Islet precursor cell (in vitro differentiated cells): ENCODE data around the gene LYRM7.
"Not testable (repeated sequence)": the region's sequence is repeated elsewhere in the genome, so short reads cannot be mapped to it uniquely, and the experiment has no call there.

Experiments
- DNase-seq: peaks from one replicate; pipeline ENCODE4 v3.0.0-alpha.2; 2018

The LYRM7 gene

GRCh38 chr5:131182839-131183238 lies 12.1 kb downstream of the LYRM7 start:
- no peak for DNase-seq

- no peak for DNase-seq
Observed at GRCh38 chr5:131185523-131186104, 14.9 kb downstream of the LYRM7 start.

GRCh38 chr5:131186561-131187256 lies 16.0 kb downstream of the LYRM7 start:
- no peak for DNase-seq

- peak; percentile 71 for DNase-seq
Observed at GRCh38 chr5:131193106-131193505, 22.4 kb downstream of the LYRM7 start.

GRCh38 chr5:131193897-131194296 lies 23.2 kb downstream of the LYRM7 start:
- not testable (repeated sequence) for DNase-seq

GRCh38 chr5:131194725-131195124 lies 24.0 kb downstream of the LYRM7 start:
- DNase-seq, result no peak

GRCh38 chr5:131195696-131196095 lies 25.0 kb downstream of the LYRM7 start:
- DNase-seq, result no peak

GRCh38 chr5:131196331-131196730 lies 25.6 kb downstream of the LYRM7 start:
- no peak for DNase-seq

- DNase-seq, result no peak
Observed at GRCh38 chr5:131198625-131199024, 27.9 kb downstream of the LYRM7 start.

GRCh38 chr5:131200560-131200959 lies 29.8 kb downstream of the LYRM7 start:
- no peak for DNase-seq

- no peak for DNase-seq
Observed at GRCh38 chr5:131204964-131205363, 34.2 kb downstream of the LYRM7 start.

- DNase-seq, result no peak
Observed at GRCh38 chr5:131206061-131206460, 35.3 kb downstream of the LYRM7 start.

- no peak for DNase-seq
Observed at GRCh38 chr5:131206772-131207171, 36.0 kb downstream of the LYRM7 start.

GRCh38 chr5:131209175-131209505 lies 38.4 kb downstream of the LYRM7 start:
- DNase-seq, result no peak

- DNase-seq, result no peak
Observed at GRCh38 chr5:131209506-131210150, 38.9 kb downstream of the LYRM7 start.

GRCh38 chr5:131210151-131210510 lies 39.4 kb downstream of the LYRM7 start:
- DNase-seq, result no peak

- DNase-seq, result no peak
Observed at GRCh38 chr5:131211669-131212068, 40.9 kb downstream of the LYRM7 start.

GRCh38 chr5:131212471-131213021 lies 41.8 kb downstream of the LYRM7 start:
- DNase-seq, result no peak

- DNase-seq, result no peak
Observed at GRCh38 chr5:131214609-131215227, 44.0 kb downstream of the LYRM7 start.

- DNase-seq, result no peak
Observed at GRCh38 chr5:131217791-131218190, 47.0 kb downstream of the LYRM7 start.

GRCh38 chr5:131218392-131218791 lies 47.6 kb downstream of the LYRM7 start:
- DNase-seq, result no peak

- no peak for DNase-seq
Observed at GRCh38 chr5:131220566-131220965, 49.8 kb downstream of the LYRM7 start.

GRCh38 chr5:131221008-131221703 lies 50.4 kb downstream of the LYRM7 start:
- DNase-seq, result no peak
